Psoas muscle (tissue), 8 donors: ENCODE results near the gene MDH1. TPM values are rescaled to one million over a fixed set of nuclear protein-coding genes. Genes with fewer than 3 reads are reported as not detected.

Experiments used
- ATAC-seq, 4 donors: fragments of 200-7000 bp; cut with Tn5 transposase; one replicate each; pipeline ENCODE4 v1.9.1; 2020; ENCODE audit warnings: moderate library complexity in 3 of 4, mild to moderate bottlenecking in 2 of 4
- DNase-seq, 2 donors: peaks; one replicate each; pipeline ENCODE4 v3.0.0-alpha.2; 2020
- H3K27ac ChIP-seq: fragments of 200-600 bp; one replicate; pipeline ENCODE4 v1.8.0; 2022
- H3K27me3 ChIP-seq, 3 donors: fragments of 200-600 bp in 1 of 3; one replicate each; pipeline versions ENCODE4 v1.6.1 to v1.8.0; 2013 to 2022; ENCODE audit warnings: low read length in 2 of 3, mild to moderate bottlenecking in 2 of 3, moderate library complexity in 1 of 3; ENCODE audit not compliant: insufficient read depth in 3 of 3
- H3K36me3 ChIP-seq, 2 donors: fragments of 200-600 bp in 1 of 2; one replicate each; pipeline versions ENCODE4 v1.6.1 to v1.8.0; 2013 to 2022; ENCODE audit warnings: low read depth in 1 of 2, mild to moderate bottlenecking in 1 of 2, moderate library complexity in 1 of 2; ENCODE audit not compliant: insufficient read depth in 1 of 2
- H3K4me1 ChIP-seq: fragments of 200-600 bp; one replicate; pipeline ENCODE4 v1.8.0; 2022
- H3K4me3 ChIP-seq: fragments of 200-600 bp; one replicate; pipeline ENCODE4 v1.8.0; 2022; ENCODE audit warnings: mild to moderate bottlenecking
- H3K9me3 ChIP-seq: fragments of 200-600 bp; one replicate; pipeline ENCODE4 v1.8.0; 2022
- WGBS, 3 donors: extraction: QIAGEN DNeasy Blood & Tissue Kit; methylation state at CpG; one replicate each; pipeline versions ENCODE4 v1.1.6 to v1.1.7; 2013; 5-methylcytosine and 5-hydroxymethylcytosine counted together
- intact Hi-C, 2 donors: fragments of 100-400 bp; cut with DNase I; formaldehyde crosslinking; loops; one replicate each; pipeline versions ENCODE4 v1.11.0 to v1.14.2; 2022
- polyA plus RNA-seq, 3 donors: library from polyadenylated mRNA; stranded (reverse); fragments of 200-250 nt; gene quantifications; one replicate each; pipeline ENCODE4 v1.2.3, GENCODE V29; 2013
- total RNA-seq, 4 donors: library from RNA; stranded (reverse); fragmentation: NEBNext Ultra II Directional in 2 of 4; extraction: Animal tissue kit (Norgen Biotek cat#: 25700) in 2 of 4; gene quantifications; one replicate each; pipeline versions ENCODE4 v1.2.1 to v1.2.4, GENCODE V29; 2021 to 2023
- TF ChIP-seq, protein P1 (sequence below): fragments of 200-600 bp; IDR thresholded peaks from one replicate; pipeline ENCODE4 v1.8.0; 2022; ENCODE audit warnings: antibody characterized with exemption
- donor health status: healthy with polysubstance abuse.
- donor health status: DM: no; HTN: no; CAD: no; lungs with moderate emphysema.
- donor health status: Bipolar disorder and iron deficiency.
- donor health status: healthy.
- donor health status: DM: yes; HTN: yes; CAD: no.
- donor health status: DM: no; HTN: no; CAD: no.
- donor health status: DM: no; HTN: no; CAD: no.
- donor health status: DM: yes; HTN: yes; CAD: no.

Gene MDH1
- total and polyA plus RNA-seq, 7 donors = 185 to 564 (median 386) TPM

DNA sequence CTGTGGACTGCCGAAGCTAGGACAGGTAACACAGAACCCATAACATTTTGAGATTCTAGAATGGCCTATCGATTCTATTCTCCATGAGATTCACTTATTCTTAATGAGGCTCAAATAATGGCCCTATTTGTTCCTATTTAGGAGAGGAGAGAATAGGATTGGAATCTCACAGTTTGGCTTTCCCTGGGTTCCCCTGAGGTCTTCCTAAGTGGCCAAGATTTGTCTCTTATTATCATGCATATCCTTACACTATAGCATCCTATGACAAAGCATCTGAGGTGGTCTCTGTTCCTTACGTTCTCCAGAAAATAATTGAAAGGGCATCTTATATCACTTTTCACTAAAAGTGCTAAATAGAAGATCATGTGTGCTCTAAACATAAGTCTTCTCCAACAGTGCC is 10.0 kb upstream of the MDH1 start:
- intact Hi-C loops = no loop called here
- 93 to 96% (median 95%) methylated on average over 3 of the region's 3 CpGs for WGBS, 3 donors
- DNase-seq (no peak), ATAC-seq (no peak)
- TF ChIP-seq, protein P1, sequence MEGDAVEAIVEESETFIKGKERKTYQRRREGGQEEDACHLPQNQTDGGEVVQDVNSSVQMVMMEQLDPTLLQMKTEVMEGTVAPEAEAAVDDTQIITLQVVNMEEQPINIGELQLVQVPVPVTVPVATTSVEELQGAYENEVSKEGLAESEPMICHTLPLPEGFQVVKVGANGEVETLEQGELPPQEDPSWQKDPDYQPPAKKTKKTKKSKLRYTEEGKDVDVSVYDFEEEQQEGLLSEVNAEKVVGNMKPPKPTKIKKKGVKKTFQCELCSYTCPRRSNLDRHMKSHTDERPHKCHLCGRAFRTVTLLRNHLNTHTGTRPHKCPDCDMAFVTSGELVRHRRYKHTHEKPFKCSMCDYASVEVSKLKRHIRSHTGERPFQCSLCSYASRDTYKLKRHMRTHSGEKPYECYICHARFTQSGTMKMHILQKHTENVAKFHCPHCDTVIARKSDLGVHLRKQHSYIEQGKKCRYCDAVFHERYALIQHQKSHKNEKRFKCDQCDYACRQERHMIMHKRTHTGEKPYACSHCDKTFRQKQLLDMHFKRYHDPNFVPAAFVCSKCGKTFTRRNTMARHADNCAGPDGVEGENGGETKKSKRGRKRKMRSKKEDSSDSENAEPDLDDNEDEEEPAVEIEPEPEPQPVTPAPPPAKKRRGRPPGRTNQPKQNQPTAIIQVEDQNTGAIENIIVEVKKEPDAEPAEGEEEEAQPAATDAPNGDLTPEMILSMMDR = no peak
- H3K4me3 ChIP-seq = no peak overlapping the region
- no peaks in the 10 kb centered on the region for H3K4me1 ChIP-seq
- no peak overlapping the region for H3K27ac ChIP-seq
- H3K9me3 ChIP-seq = no peaks in the 10 kb centered on the region
- H3K36me3 ChIP-seq = no peaks in the 10 kb centered on the region
- H3K27me3 ChIP-seq = no peaks in the 10 kb centered on the region

DNA sequence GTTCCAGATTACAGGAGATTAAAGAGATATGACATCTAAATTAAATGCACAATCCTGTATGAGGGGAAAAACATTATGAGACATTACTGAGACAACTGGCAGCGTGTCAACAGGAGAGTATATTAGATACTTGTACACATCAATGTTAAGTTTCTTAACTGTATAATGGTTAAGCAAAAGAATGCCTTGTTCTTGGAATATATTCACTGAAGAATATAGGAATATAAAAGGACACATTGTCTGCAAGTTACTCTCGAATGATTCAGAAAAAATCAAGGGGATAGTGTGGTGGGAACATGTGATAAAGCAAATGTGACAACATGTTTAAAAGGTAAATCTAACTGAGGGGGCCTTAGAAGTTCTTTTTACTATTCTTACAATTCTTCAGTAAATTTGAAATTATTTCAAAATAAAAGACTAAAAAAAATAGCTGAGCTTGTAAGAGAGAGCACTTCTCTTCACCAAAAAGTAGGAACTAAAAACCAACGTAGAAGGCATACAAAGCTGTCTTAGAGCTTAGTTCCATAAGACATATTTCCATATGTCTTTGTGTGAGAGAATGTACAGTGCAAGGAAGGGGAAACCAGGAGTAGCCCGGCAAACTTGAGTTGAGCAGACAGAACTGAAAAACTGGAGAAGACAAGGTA is 8.0 kb upstream of the MDH1 start:
- Histone ChIP-seq H3K9me3 (no peaks in the 10 kb centered on the region), H3K27me3 (no peaks in the 10 kb centered on the region), H3K36me3 (no peaks in the 10 kb centered on the region), H3K4me1 (no peaks in the 10 kb centered on the region), H3K27ac (no peak overlapping the region), H3K4me3 (no peak overlapping the region)
- intact Hi-C loops = no loop called here
- DNase-seq = no peak
- TF ChIP-seq, protein P1 = no peak
- 77 to 83% (median 81%) methylated on average over 4 of the region's 4 CpGs for WGBS, 3 donors
- no peak for ATAC-seq

DNA sequence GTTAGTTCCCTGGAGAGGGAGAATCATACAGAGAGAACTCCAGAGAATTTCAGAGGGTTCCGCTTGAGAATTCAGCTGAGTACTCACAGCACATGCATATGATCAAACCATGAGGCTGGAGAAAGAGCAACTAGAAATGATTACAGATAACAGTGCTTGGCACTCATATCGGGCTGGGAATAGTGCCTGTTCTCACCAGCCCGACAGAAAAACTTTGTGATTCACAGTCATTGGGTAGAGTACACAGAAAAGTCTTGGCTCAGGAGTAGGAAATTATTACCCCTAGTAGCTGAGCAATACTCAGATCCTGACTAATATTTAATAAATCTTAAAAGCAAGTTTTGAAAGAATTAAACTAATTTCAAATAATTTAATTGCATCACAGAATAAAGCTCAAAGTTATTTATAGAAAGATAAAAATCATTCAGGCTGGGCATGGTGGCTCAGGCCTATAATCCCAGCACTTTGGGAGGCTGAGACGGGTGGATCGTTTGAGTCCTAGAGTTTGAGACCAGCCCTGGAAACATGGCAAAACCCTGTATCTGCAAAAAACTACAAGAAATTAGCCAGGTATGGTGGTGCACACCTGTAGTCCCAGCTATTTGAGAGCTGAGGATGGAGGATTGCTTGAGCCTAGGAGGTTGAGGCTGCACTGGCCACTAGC is 7.3 kb upstream of the MDH1 start:
- Histone ChIP-seq H3K27me3 (no peaks in the 10 kb centered on the region), H3K27ac (no peak overlapping the region), H3K4me3 (no peak overlapping the region), H3K9me3 (no peaks in the 10 kb centered on the region), H3K36me3 (no peaks in the 10 kb centered on the region), H3K4me1 (no peaks in the 10 kb centered on the region)
- intact Hi-C loops = no loop called here
- TF ChIP-seq, protein P1 = no peak
- ATAC-seq (peak in 3 of 4 donors; percentile 51 to 90 (median 69)), DNase-seq (no peak)
- 58 to 70% (median 64%) methylated on average over 5 of the region's 5 CpGs for WGBS, 3 donors

DNA sequence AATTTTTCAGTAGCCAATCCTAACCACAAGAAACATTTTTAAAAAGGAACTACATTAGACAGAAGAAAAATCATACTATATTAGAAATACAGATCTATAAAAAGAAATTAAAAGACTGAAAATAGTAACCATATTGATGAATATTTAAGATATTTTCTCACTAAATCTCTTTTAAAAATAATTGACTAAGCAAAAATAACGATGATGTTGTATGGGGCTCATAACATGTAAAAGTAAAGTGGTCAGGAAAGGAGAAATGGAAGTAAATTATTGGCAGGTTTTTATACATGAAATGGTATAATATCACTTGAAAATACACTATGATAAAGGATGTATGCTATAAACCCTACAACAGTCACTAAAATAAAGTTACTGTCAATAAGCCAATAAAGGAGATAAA is 5.9 kb upstream of the MDH1 start:
- Histone ChIP-seq H3K27ac (no peak overlapping the region), H3K27me3 (no peaks in the 10 kb centered on the region), H3K4me1 (peaks cover 9% of the 10 kb centered on the region), H3K9me3 (no peaks in the 10 kb centered on the region), H3K36me3 (no peaks in the 10 kb centered on the region), H3K4me3 (no peak overlapping the region)
- no peak for DNase-seq
- TF ChIP-seq, protein P1 = no peak
- WGBS, 3 donors = 94 to 96% (median 95%) methylated on average over 1 of the region's 1 CpG
- intact Hi-C loops = no loop called here
- ATAC-seq = no peak
